GM12878 (cell line): Measurements from ENCODE around the gene PRMT5.
A peak's percentile ranks its signal among the peaks of the same experiment; 100 is the strongest.

Source experiments
- CHD1 ChIP-seq: IDR thresholded peaks from 2 replicates; pipeline ENCODE4 v1.6.1; 2012; ENCODE audit warnings: low read depth, low read length, improper control_type of control experiment
- CTCF ChIP-seq, 3 experiments: IDR thresholded peaks in 2 of 3; conservative IDR thresholded peaks in 1 of 3; 2 replicates each; pipeline ENCODE4 v1.5.1; 2011; ENCODE audit warnings: low read depth in 3 of 3, low read length in 3 of 3, mild to moderate bottlenecking in 3 of 3, control low read depth in 2 of 3, moderate library complexity in 2 of 3, inconsistent platforms in 1 of 3, mixed read lengths in 1 of 3; ENCODE audit not compliant: control insufficient read depth in 2 of 3, insufficient read depth in 1 of 3; ENCODE audit errors: extremely low read depth in 1 of 3
- EP300 ChIP-seq, 2 experiments: fragments of 150-350 bp in 1 of 2; IDR thresholded peaks; 2 replicates each; pipeline ENCODE4 v1.6.1; 2011 to 2012; ENCODE audit warnings: low read depth in 2 of 2, low read length in 2 of 2, borderline replicate concordance in 1 of 2, improper control_type of control experiment in 1 of 2, inconsistent platforms in 1 of 2; ENCODE audit not compliant: control insufficient read depth in 1 of 2
- FOXM1 ChIP-seq: IDR thresholded peaks from 2 replicates; pipeline ENCODE4 v1.6.1; 2012; ENCODE audit warnings: low read depth, mild to moderate bottlenecking, inconsistent platforms, low read length, moderate library complexity
- GABPA ChIP-seq: IDR thresholded peaks from 2 replicates; pipeline ENCODE4 v1.6.1; 2014; ENCODE audit warnings: antibody characterized with exemption, low read depth, mild to moderate bottlenecking, inconsistent platforms
- KDM1A ChIP-seq: fragments of 200-600 bp; sonication (generic); IDR thresholded peaks from 2 replicates; pipeline ENCODE4 v1.6.1; 2016; ENCODE audit warnings: borderline replicate concordance
- MAX ChIP-seq: IDR thresholded peaks from 2 replicates; pipeline ENCODE4 v1.6.1; 2012; ENCODE audit warnings: low read depth, low read length, improper control_type of control experiment
- POLR2A ChIP-seq: IDR thresholded peaks from 2 replicates; pipeline ENCODE4 v1.6.1; 2011; ENCODE audit warnings: low read depth, mild to moderate bottlenecking, low read length
- SMAD1 ChIP-seq: fragments of 450-650 bp; IDR thresholded peaks from 2 replicates; pipeline ENCODE4 v1.6.1; 2018; ENCODE audit warnings: mild to moderate bottlenecking, low read depth; ENCODE audit not compliant: partially characterized antibody
- SMC3 ChIP-seq: IDR thresholded peaks from 2 replicates; pipeline ENCODE4 v1.6.1; 2011; ENCODE audit warnings: low read length, improper control_type of control experiment, borderline replicate concordance
- SRF ChIP-seq, 2 experiments: IDR thresholded peaks; 2 replicates each; pipeline ENCODE4 v1.6.1; 2011; ENCODE audit warnings: low read depth in 2 of 2, low read length in 2 of 2, mild to moderate bottlenecking in 1 of 2, moderate library complexity in 1 of 2
- ZBTB4 ChIP-seq: fragments of 450-650 bp; formaldehyde crosslinking; IDR thresholded peaks from 2 replicates; pipeline ENCODE4 v1.4.0; 2022; ENCODE audit warnings: mild to moderate bottlenecking, moderate library complexity
- ZNF274 ChIP-seq: IDR thresholded peaks from one replicate; pipeline ENCODE4 v1.8.0; 2011; ENCODE audit not compliant: insufficient read length, insufficient read depth

- TF ChIP-seq FOXM1 (no peak), SMAD1 (no peak), CTCF (IDR thresholded peaks at IDR 0.05 in 2 of 3, conservative IDR thresholded peaks at IDR 0.05 in 1 of 3; ENCODE audit: control insufficient read depth in 2 of 3, extremely low read depth in 1 of 3, insufficient read depth in 1 of 3, low read depth in 3 of 3, low read length in 3 of 3) (peak; percentile 65 to 82 (median 70)), ZNF274 (no peak), SMC3 (peak; percentile 62; the same call in 1 of the 2 replicates), POLR2A (no peak), GABPA (no peak), EP300 (IDR thresholded peaks at IDR 0.05; ENCODE audit: borderline replicate concordance in 1 of 2, control insufficient read depth in 1 of 2, low read depth in 2 of 2, low read length in 2 of 2) (no peak), SRF (IDR thresholded peaks at IDR 0.05; ENCODE audit: low read depth in 2 of 2, low read length in 2 of 2) (no peak), ZBTB4 (CRISPR knock-in tag) (no peak), MAX (no peak), KDM1A (no peak), CHD1 (no peak)
Measured at GRCh38 chr14:22973217-22974032, 44.2 kb upstream of the PRMT5 start.
